ENCODE measurements around the gene ZNF236. TPM values are rescaled to one million over a fixed set of nuclear protein-coding genes. Genes with fewer than 3 reads are reported as not detected.

The ZNF236 gene
- total RNA-seq, 1 donor from 2014 or later: 11.5 TPM

- H3K36me3 Mint-ChIP-seq: peaks cover 22% of the 10 kb centered on the region
- no peak overlapping the region for H3K9ac ChIP-seq
- no peaks in the 10 kb centered on the region for H4K20me1 ChIP-seq (ENCODE audit: low read depth)
- no peaks in the 10 kb centered on the region for H3K4me1 Mint-ChIP-seq
- H3K27me3 Mint-ChIP-seq (ENCODE audit: insufficient read depth, low read depth): no peaks in the 10 kb centered on the region
- no peak overlapping the region for H3K27ac ChIP-seq
- H3K27me3 ChIP-seq: no peaks in the 10 kb centered on the region
- peaks cover 7% of the 10 kb centered on the region for H3K36me3 ChIP-seq
- no peaks in the 10 kb centered on the region for H3K79me2 ChIP-seq (ENCODE audit: low read depth)
- H3K9me3 Mint-ChIP-seq: no peaks in the 10 kb centered on the region
- no peak overlapping the region for H3K4me3 ChIP-seq
- H2AFZ ChIP-seq (replicated peaks): no peak overlapping the region
- no peaks in the 10 kb centered on the region for H3F3A ChIP-seq (ENCODE audit: low read depth)
- no peak for TF ChIP-seq EZH2 (IDR thresholded peaks at IDR 0.05)
- TF ChIP-seq EZH2phosphoT487 (IDR thresholded peaks at IDR 0.05): no peak
- no peak for TF ChIP-seq CTCF (IDR thresholded peaks at IDR 0.05)
- H3K9me3 ChIP-seq (ENCODE audit: low read depth): no peaks in the 10 kb centered on the region
- no peaks in the 10 kb centered on the region for H3K4me1 ChIP-seq
- no peak overlapping the region for H3K27ac Mint-ChIP-seq
- H3K4me3 Mint-ChIP-seq: no peak overlapping the region
- no peak overlapping the region for H3K4me2 ChIP-seq
- DNase-seq (ENCODE audit: low spot score): no peak
Measured at GRCh38 chr18:76932026-76932819, 109.9 kb downstream of the ZNF236 start.

GRCh38 chr18:76935722-76936337, 113.5 kb downstream of the ZNF236 start:
- H3K4me1 Mint-ChIP-seq: no peaks in the 10 kb centered on the region
- Histone ChIP-seq H3K79me2 (ENCODE audit: low read depth) (no peaks in the 10 kb centered on the region), H3K9me3 (ENCODE audit: low read depth) (no peaks in the 10 kb centered on the region), H3K27me3 (no peaks in the 10 kb centered on the region), H3K9ac (no peak overlapping the region), H4K20me1 (ENCODE audit: low read depth) (no peaks in the 10 kb centered on the region), H2AFZ (replicated peaks) (no peak overlapping the region), H3F3A (ENCODE audit: low read depth) (no peaks in the 10 kb centered on the region), H3K4me3 (no peak overlapping the region), H3K27ac (no peak overlapping the region), H3K4me1 (no peaks in the 10 kb centered on the region), H3K4me2 (no peak overlapping the region), H3K36me3 (peaks cover 5% of the 10 kb centered on the region)
- H3K4me3 Mint-ChIP-seq: no peak overlapping the region
- no peak for DNase-seq (ENCODE audit: low spot score)
- H3K9me3 Mint-ChIP-seq: no peaks in the 10 kb centered on the region
- no peaks in the 10 kb centered on the region for H3K27me3 Mint-ChIP-seq (ENCODE audit: insufficient read depth, low read depth)
- TF ChIP-seq CTCF (IDR thresholded peaks at IDR 0.05) (no peak), EZH2 (IDR thresholded peaks at IDR 0.05) (no peak), EZH2phosphoT487 (IDR thresholded peaks at IDR 0.05) (no peak)
- peaks cover 25% of the 10 kb centered on the region for H3K36me3 Mint-ChIP-seq
- no peak overlapping the region for H3K27ac Mint-ChIP-seq

GRCh38 chr18:76936877-76937276, 114.5 kb downstream of the ZNF236 start:
- no peak overlapping the region for H3K4me3 Mint-ChIP-seq
- H2AFZ ChIP-seq (replicated peaks): no peak overlapping the region
- no peaks in the 10 kb centered on the region for H4K20me1 ChIP-seq (ENCODE audit: low read depth)
- peaks cover 5% of the 10 kb centered on the region for H3K36me3 ChIP-seq
- no peak overlapping the region for H3K27ac Mint-ChIP-seq
- no peak overlapping the region for H3K4me2 ChIP-seq
- H3K4me3 ChIP-seq: no peak overlapping the region
- no peaks in the 10 kb centered on the region for H3K27me3 ChIP-seq
- H3K36me3 Mint-ChIP-seq: peaks cover 22% of the 10 kb centered on the region
- no peaks in the 10 kb centered on the region for H3K79me2 ChIP-seq (ENCODE audit: low read depth)
- no peaks in the 10 kb centered on the region for H3K9me3 ChIP-seq (ENCODE audit: low read depth)
- TF ChIP-seq EZH2 (IDR thresholded peaks at IDR 0.05) (no peak), EZH2phosphoT487 (IDR thresholded peaks at IDR 0.05) (no peak), CTCF (IDR thresholded peaks at IDR 0.05) (no peak)
- no peaks in the 10 kb centered on the region for H3K9me3 Mint-ChIP-seq
- no peak overlapping the region for H3K27ac ChIP-seq
- H3K4me1 Mint-ChIP-seq: no peaks in the 10 kb centered on the region
- no peaks in the 10 kb centered on the region for H3K27me3 Mint-ChIP-seq (ENCODE audit: insufficient read depth, low read depth)
- no peak overlapping the region for H3K9ac ChIP-seq
- DNase-seq (ENCODE audit: low spot score): no peak
- no peaks in the 10 kb centered on the region for H3K4me1 ChIP-seq
- no peaks in the 10 kb centered on the region for H3F3A ChIP-seq (ENCODE audit: low read depth)

All from neural progenitor cell (in vitro differentiated cells).